ENCODE data around the gene HS3ST4. TPM values are rescaled to one million over a fixed set of nuclear protein-coding genes. Genes with fewer than 3 reads are reported as not detected.

Gene HS3ST4
- total RNA-seq, 2 donors from 2014 or later = 4.7 to 5.0 TPM

DNA sequence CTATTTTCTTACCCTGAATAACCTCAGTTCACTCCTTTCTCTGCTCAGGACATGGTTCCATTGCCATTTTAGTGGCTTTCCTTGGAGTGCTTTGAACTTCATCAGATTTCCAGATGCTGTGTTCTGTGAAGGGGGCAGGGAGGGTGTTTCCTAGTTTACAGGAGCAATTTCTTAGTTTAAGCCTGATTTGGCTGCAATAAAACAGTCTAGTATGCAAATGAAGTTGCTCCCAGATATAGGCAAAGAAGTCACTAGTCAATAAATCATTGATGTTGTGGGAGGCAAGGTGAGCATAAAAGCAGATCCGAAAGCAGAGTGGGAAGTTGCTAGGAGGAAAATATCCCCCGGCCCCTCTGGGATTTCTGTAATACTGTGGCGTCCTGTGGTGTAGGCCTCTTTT lies 202.3 kb downstream of the HS3ST4 start:
- no peak for DNase-seq
- Mint-ChIP-seq H3K27ac (no peak overlapping the region), H3K4me1 (peaks cover 22% of the 10 kb centered on the region), H3K4me3 (no peak overlapping the region), H3K27me3 (ENCODE audit: insufficient read depth) (no peaks in the 10 kb centered on the region), H3K36me3 (ENCODE audit: low read depth) (no peaks in the 10 kb centered on the region), H3K9me3 (peaks cover 4% of the 10 kb centered on the region)
- Histone ChIP-seq H3K9ac (ENCODE audit: extremely low read depth, low read length, poor library complexity, severe bottlenecking) (no peak overlapping the region), H3K4me3 (ENCODE audit: low read length) (no peak overlapping the region), H3K36me3 (ENCODE audit: control insufficient read depth, insufficient read depth, low read length) (no peaks in the 10 kb centered on the region), H3K9me3 (ENCODE audit: control insufficient read depth, low read length) (no peaks in the 10 kb centered on the region), H3K27me3 (ENCODE audit: control insufficient read depth, insufficient read depth, low read length, poor library complexity, severe bottlenecking) (no peaks in the 10 kb centered on the region), H3K4me1 (ENCODE audit: control insufficient read depth, insufficient read depth, low read length) (peaks cover 4% of the 10 kb centered on the region), H3K27ac (ENCODE audit: low read depth, low read length) (no peak overlapping the region)
- WGBS, 2 experiments (ENCODE audit: insufficient coverage in 1 of 2, insufficient read length in 1 of 2) = 83% methylated on average over 3 of the region's 3 CpGs; no CpG with 5 or more reads in 1 of the 2 experiments
- TF ChIP-seq, protein P1, sequence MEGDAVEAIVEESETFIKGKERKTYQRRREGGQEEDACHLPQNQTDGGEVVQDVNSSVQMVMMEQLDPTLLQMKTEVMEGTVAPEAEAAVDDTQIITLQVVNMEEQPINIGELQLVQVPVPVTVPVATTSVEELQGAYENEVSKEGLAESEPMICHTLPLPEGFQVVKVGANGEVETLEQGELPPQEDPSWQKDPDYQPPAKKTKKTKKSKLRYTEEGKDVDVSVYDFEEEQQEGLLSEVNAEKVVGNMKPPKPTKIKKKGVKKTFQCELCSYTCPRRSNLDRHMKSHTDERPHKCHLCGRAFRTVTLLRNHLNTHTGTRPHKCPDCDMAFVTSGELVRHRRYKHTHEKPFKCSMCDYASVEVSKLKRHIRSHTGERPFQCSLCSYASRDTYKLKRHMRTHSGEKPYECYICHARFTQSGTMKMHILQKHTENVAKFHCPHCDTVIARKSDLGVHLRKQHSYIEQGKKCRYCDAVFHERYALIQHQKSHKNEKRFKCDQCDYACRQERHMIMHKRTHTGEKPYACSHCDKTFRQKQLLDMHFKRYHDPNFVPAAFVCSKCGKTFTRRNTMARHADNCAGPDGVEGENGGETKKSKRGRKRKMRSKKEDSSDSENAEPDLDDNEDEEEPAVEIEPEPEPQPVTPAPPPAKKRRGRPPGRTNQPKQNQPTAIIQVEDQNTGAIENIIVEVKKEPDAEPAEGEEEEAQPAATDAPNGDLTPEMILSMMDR (conservative IDR thresholded peaks at IDR 0.05) = no peak

DNA sequence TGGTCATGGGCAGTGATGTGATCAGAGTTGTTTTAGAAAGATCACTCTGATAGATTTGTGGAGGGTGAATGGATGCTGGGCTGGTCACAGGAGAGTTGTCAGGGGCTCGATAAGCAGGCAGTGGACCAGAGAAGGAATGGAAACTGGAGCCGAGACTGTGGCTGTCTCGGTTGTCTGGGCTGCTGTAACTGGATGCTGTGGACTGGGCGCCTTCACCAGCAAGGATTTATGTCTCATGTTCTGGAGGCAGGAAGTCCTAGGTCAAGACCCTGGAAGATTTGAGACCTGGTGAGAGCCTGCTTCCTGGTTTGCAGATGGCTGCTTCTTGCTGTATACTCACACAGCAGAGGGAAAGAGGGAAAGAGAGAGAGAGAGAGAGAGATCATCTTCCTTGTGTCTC lies 203.6 kb downstream of the HS3ST4 start:
- H3K27me3 Mint-ChIP-seq (ENCODE audit: insufficient read depth) = no peaks in the 10 kb centered on the region
- no peaks in the 10 kb centered on the region for H3K36me3 Mint-ChIP-seq (ENCODE audit: low read depth)
- Histone ChIP-seq H3K27ac (ENCODE audit: low read depth, low read length) (no peak overlapping the region), H3K9me3 (ENCODE audit: control insufficient read depth, low read length) (no peaks in the 10 kb centered on the region), H3K36me3 (ENCODE audit: control insufficient read depth, insufficient read depth, low read length) (no peaks in the 10 kb centered on the region), H3K4me3 (ENCODE audit: low read length) (no peak overlapping the region), H3K9ac (ENCODE audit: extremely low read depth, low read length, poor library complexity, severe bottlenecking) (no peak overlapping the region), H3K4me1 (ENCODE audit: control insufficient read depth, insufficient read depth, low read length) (peaks cover 7% of the 10 kb centered on the region), H3K27me3 (ENCODE audit: control insufficient read depth, insufficient read depth, low read length, poor library complexity, severe bottlenecking) (no peaks in the 10 kb centered on the region)
- DNase-seq = no peak
- H3K4me1 Mint-ChIP-seq = peaks cover 28% of the 10 kb centered on the region
- WGBS, 2 experiments (ENCODE audit: insufficient coverage in 1 of 2, insufficient read length in 1 of 2) = 87 to 93% methylated on average over 4 of the region's 4 CpGs
- H3K4me3 Mint-ChIP-seq = no peak overlapping the region
- H3K27ac Mint-ChIP-seq = no peak overlapping the region
- TF ChIP-seq, protein P1 (conservative IDR thresholded peaks at IDR 0.05) = no peak
- H3K9me3 Mint-ChIP-seq = peaks cover 4% of the 10 kb centered on the region

DNA sequence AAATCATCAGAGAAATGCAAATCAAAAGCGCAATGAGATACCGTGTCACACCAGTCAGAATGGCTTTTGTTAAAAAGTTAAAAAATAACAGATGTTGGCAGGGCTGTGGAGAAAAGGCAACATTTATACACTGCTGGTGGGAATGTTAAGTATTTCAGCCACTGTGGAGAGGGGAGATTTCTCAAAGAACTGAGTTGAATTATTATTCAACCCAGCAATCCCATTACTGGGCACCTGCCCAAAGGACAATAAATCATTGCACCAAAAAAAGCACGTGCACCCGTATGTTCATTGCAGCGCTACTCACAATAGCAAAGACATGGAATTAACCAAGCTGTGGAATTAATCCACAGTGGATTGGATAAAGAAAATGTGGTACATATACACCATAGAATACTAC lies 204.7 kb downstream of the HS3ST4 start:
- Histone ChIP-seq H3K4me1 (ENCODE audit: control insufficient read depth, insufficient read depth, low read length) (peaks cover 7% of the 10 kb centered on the region), H3K27ac (ENCODE audit: low read depth, low read length) (no peak overlapping the region), H3K36me3 (ENCODE audit: control insufficient read depth, insufficient read depth, low read length) (no peaks in the 10 kb centered on the region), H3K9ac (ENCODE audit: extremely low read depth, low read length, poor library complexity, severe bottlenecking) (no peak overlapping the region), H3K27me3 (ENCODE audit: control insufficient read depth, insufficient read depth, low read length, poor library complexity, severe bottlenecking) (no peaks in the 10 kb centered on the region), H3K4me3 (ENCODE audit: low read length) (no peak overlapping the region), H3K9me3 (ENCODE audit: control insufficient read depth, low read length) (no peaks in the 10 kb centered on the region)
- H3K4me3 Mint-ChIP-seq = no peak overlapping the region
- no peak for DNase-seq
- H3K9me3 Mint-ChIP-seq = peaks cover 4% of the 10 kb centered on the region
- TF ChIP-seq, protein P1 (conservative IDR thresholded peaks at IDR 0.05) = no peak
- peaks cover 28% of the 10 kb centered on the region for H3K4me1 Mint-ChIP-seq
- no peaks in the 10 kb centered on the region for H3K27me3 Mint-ChIP-seq (ENCODE audit: insufficient read depth)
- no peak overlapping the region for H3K27ac Mint-ChIP-seq
- H3K36me3 Mint-ChIP-seq (ENCODE audit: low read depth) = no peaks in the 10 kb centered on the region
- WGBS, 2 experiments (ENCODE audit: insufficient coverage in 1 of 2, insufficient read length in 1 of 2) = 99 to 100% methylated on average over 2 to 5 of the region's 5 CpGs
